Measurements from ENCODE around the gene AFTPH. TPM values are rescaled to one million over a fixed set of nuclear protein-coding genes. Genes with fewer than 3 reads are reported as not detected.

AFTPH gene
- total RNA-seq, 2 experiments from 2014 or later = 24.2 to 24.3 TPM

DNA sequence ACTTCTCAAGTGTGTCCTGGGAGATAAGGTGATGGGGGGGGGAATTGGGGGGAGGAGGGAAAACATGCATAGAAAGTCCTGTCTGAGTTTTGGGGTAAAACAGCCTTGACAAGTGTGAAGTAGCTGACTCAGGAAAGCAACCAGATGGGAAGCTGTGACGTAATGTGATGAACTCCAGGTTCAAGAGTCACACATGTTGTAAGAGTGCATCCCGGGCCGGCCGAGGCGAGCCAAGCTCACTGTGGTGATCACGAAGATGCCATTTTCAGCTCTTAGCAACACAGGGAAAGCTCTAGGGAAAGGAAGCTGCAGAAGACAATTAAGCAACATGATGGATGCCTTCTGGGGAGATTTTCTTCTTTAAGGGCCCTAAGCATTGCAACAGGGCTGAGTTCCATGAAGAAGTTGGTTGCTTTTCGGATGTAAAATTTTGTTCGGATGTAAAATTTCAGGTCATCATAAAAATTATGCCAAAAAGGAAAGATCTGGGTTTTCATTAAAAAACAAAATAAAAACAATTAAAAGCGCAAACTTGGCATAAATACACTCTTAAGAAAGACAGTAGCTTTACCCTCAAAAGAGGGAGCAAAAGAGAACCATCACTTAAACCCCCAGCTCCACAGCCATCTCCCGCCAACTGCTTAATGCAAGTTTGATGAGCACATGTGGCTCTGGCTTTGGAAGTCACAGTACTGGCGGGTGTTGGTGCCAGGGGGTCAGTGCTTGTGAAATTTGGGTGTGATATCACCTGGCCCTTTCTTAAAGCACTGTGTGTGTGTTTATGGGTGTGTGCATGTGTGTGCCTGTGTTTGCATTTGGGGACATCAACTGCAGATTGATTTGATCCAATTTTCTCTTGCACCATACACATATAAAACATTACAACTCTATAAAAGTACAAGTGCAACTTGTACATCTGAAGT, 110.5 kb downstream of the AFTPH start:
- no peaks in the 10 kb centered on the region for H3K27me3 ChIP-seq (ENCODE audit: control insufficient read depth in 1 of 2, insufficient read depth in 2 of 2, low read length in 2 of 2)
- TF ChIP-seq, protein P1, sequence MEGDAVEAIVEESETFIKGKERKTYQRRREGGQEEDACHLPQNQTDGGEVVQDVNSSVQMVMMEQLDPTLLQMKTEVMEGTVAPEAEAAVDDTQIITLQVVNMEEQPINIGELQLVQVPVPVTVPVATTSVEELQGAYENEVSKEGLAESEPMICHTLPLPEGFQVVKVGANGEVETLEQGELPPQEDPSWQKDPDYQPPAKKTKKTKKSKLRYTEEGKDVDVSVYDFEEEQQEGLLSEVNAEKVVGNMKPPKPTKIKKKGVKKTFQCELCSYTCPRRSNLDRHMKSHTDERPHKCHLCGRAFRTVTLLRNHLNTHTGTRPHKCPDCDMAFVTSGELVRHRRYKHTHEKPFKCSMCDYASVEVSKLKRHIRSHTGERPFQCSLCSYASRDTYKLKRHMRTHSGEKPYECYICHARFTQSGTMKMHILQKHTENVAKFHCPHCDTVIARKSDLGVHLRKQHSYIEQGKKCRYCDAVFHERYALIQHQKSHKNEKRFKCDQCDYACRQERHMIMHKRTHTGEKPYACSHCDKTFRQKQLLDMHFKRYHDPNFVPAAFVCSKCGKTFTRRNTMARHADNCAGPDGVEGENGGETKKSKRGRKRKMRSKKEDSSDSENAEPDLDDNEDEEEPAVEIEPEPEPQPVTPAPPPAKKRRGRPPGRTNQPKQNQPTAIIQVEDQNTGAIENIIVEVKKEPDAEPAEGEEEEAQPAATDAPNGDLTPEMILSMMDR (IDR thresholded peaks at IDR 0.05) = no peak
- H3K36me3 Mint-ChIP-seq (ENCODE audit: low read depth) = peaks cover 64% of the 10 kb centered on the region
- no peaks in the 10 kb centered on the region for H3K9me3 ChIP-seq (ENCODE audit: control insufficient read depth in 1 of 2, insufficient read depth in 1 of 2, low read length in 2 of 2)
- no peak overlapping the region for H3K27ac Mint-ChIP-seq
- ATAC-seq (ENCODE audit: poor library complexity) (no peak), DNase-seq (peak in 2 of 14 experiments; percentile 37 to 47)
- ChIA-PET CTCF (interaction anchor here (1.1 to 1.4 kb wide), 2 partner anchors 12 to 18 kb away, joined by 3 to 5 read pairs; partner anchors contain the start of gene SERTAD2), POLR2A (interaction anchor here (1.0 kb wide), 1 partner anchor 111 kb away, joined by 3 read pairs; no protein-coding TSS in a partner anchor)
- no peaks in the 10 kb centered on the region for H3K27me3 Mint-ChIP-seq
- no peaks in the 10 kb centered on the region for H3K9me3 Mint-ChIP-seq
- H3K36me3 ChIP-seq (ENCODE audit: insufficient read depth, low read length) = peaks cover 43% of the 10 kb centered on the region
- peaks cover 46% of the 10 kb centered on the region for H3K4me1 Mint-ChIP-seq (ENCODE audit: low read depth)
- intact Hi-C loops (cut with DNase I, micrococcal nuclease) = no loop called here
- no peak overlapping the region for H3K4me3 Mint-ChIP-seq
- no peak overlapping the region for H3K4me3 ChIP-seq (ENCODE audit: low read length)
- H3K27ac ChIP-seq (ENCODE audit: low read depth in 1 of 2, low read length in 2 of 2) = no peak overlapping the region
- peaks cover 23% of the 10 kb centered on the region for H3K4me1 ChIP-seq (ENCODE audit: insufficient read depth, low read length)

DNA sequence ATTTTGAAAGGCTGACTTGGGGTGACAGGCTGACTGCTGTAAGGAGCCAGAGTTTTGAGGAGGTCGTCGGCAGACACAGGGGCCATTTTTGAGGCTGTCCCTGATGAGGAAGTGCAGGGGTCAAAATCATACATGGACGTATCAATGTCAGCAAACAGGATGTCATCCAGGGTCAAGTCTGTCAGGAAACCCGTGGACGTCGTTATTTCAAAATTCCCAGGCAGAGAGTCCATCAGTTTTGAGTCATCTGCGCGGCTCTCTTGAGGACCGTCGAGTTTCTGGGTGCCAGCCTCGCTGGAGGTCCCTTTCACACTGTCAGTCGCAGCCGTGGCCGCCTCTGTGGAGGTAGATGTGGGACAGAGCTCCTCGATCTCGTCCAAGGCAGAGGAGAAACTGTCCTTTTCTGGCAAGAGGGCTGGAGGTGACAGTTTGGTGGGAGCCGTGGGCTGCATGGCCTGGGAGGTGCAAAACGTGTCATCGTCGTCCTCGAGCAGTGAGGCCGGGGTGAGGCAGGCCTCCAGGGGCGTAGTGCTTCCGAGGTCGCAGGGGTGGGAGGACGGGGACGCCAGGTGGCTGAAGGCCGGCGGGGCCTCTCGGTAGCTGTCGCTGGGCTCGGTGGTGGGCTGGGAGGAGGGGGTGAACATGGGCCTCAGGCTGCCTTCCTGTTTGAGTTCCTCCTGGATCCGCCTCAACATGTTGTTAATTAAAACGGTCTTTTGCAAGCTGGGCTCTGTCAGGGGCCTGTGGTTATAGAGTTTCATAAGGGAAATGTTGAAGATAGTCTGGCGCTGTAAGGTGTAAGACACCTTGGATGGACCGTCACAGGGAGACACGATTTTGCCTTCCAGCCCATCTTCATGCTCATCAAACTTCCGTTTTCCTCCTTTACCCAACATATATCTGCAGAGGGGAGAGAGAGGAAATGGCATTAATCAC, 112.1 kb downstream of the AFTPH start:
- ChIA-PET POLR2A (interaction anchor here (0.9 to 1.5 kb wide), 3 partner anchors 8 to 114 kb away, joined by 3 to 4 read pairs (median 3); partner anchors contain the start of gene SERTAD2), CTCF (interaction anchor here (1.3 to 1.4 kb wide), 2 partner anchors 10 to 15 kb away, joined by 3 to 5 read pairs; no protein-coding TSS in a partner anchor)
- no peaks in the 10 kb centered on the region for H3K9me3 Mint-ChIP-seq
- TF ChIP-seq, protein P1 (IDR thresholded peaks at IDR 0.05) = no peak
- ATAC-seq (ENCODE audit: poor library complexity) = peak; percentile 30
- Histone ChIP-seq H3K27ac (ENCODE audit: low read depth in 1 of 2, low read length in 2 of 2) (peak overlapping the region; percentile 5 to 33), H3K36me3 (ENCODE audit: insufficient read depth, low read length) (peaks cover 37% of the 10 kb centered on the region), H3K9me3 (ENCODE audit: control insufficient read depth in 1 of 2, insufficient read depth in 1 of 2, low read length in 2 of 2) (no peaks in the 10 kb centered on the region), H3K27me3 (ENCODE audit: control insufficient read depth in 1 of 2, insufficient read depth in 2 of 2, low read length in 2 of 2) (no peaks in the 10 kb centered on the region), H3K4me1 (ENCODE audit: insufficient read depth, low read length) (peaks cover 31% of the 10 kb centered on the region), H3K4me3 (ENCODE audit: low read length) (no peak overlapping the region)
- H3K4me3 Mint-ChIP-seq = peak overlapping the region; percentile 49
- peaks cover 56% of the 10 kb centered on the region for H3K36me3 Mint-ChIP-seq (ENCODE audit: low read depth)
- no peaks in the 10 kb centered on the region for H3K27me3 Mint-ChIP-seq
- H3K27ac Mint-ChIP-seq = peak overlapping the region; percentile 74
- DNase-seq = peak in 2 of 14 experiments; percentile 30 to 36
- intact Hi-C loops (cut with DNase I, micrococcal nuclease) = no loop called here
- H3K4me1 Mint-ChIP-seq (ENCODE audit: low read depth) = peaks cover 60% of the 10 kb centered on the region
